K562 (cell line): ENCODE data around the gene CAPN3. TPM values are rescaled to one million over a fixed set of nuclear protein-coding genes. Genes with fewer than 3 reads are reported as not detected.

Experiments
- ATAC-seq: fragments of 200-7000 bp; cut with Tn5 transposase; 3 replicates; pipeline ENCODE4 v1.9.1; 2020; ENCODE audit warnings: moderate library complexity
- BruUV-seq: library from RNA; stranded (reverse); fragments of 400-500 nt; replicated peaks from 2 replicates; lab custom pipeline; 2021; lab: Mats Ljungman, UMichigan
- CTCF ChIA-PET: fragments of 300-600 bp; formaldehyde crosslinking; extraction: SDS; loops from one replicate; lab custom pipeline; 2021; ENCODE audit warnings: low intra/inter-chr PET ratio; lab: Yijun Ruan, JAX
- POLR2A ChIA-PET: fragments of 300-600, 350-650 bp; sonication (Branson Sonifier 250); formaldehyde crosslinking; extraction: SDS; loops from one replicate; lab custom pipeline; 2021; ENCODE audit warnings: antibody characterized with exemption, inconsistent platforms; lab: Yijun Ruan, JAX
- DNase-seq, 4 experiments: peaks; one replicate each; pipeline versions ENCODE4 v3.0.0 to v3.0.0-alpha.2; 2011 to 2018; ENCODE audit warnings: low spot score in 3 of 4, mixed read lengths in 3 of 4; ENCODE audit errors: extremely low read depth in 1 of 4
- FAIRE-seq: peaks from 2 replicates; lab custom pipeline; 2011; peaks lifted over from hg19 to GRCh38; lab: Jason Lieb, UNC
- H2AFZ ChIP-seq: 2 replicates; pipeline ENCODE4 v1.6.0; 2011; ENCODE audit warnings: low read depth, low read length, control low read depth, inconsistent platforms
- H3K27ac ChIP-seq: fragments of 200-600 bp; 3 replicates; pipeline ENCODE4 v1.8.0; 2011; ENCODE audit warnings: low read depth, mild to moderate bottlenecking, control low read depth, inconsistent platforms, low read length, moderate library complexity, mixed read lengths; ENCODE audit errors: extremely low read depth
- H3K27me3 ChIP-seq, 2 experiments: fragments of 300-600 bp in 1 of 2; 2 replicates in 1 of 2; 3 replicates in 1 of 2; pipeline versions ENCODE4 v1.6.0 to v1.8.0; 2011; ENCODE audit warnings: inconsistent platforms in 2 of 2, low read length in 2 of 2, mild to moderate bottlenecking in 1 of 2, mixed read lengths in 1 of 2, moderate library complexity in 1 of 2; ENCODE audit not compliant: control insufficient read depth in 2 of 2, insufficient read depth in 2 of 2
- H3K36me3 ChIP-seq: fragments of 300-600 bp; 3 replicates; pipeline ENCODE4 v1.8.0; 2011; ENCODE audit warnings: mild to moderate bottlenecking, low read length, inconsistent platforms; ENCODE audit not compliant: control insufficient read depth, insufficient read depth
- H3K4me1 ChIP-seq, 2 experiments: fragments of 200-600 bp in 1 of 2; replicated peaks in 1 of 2; 2 replicates in 1 of 2; 3 replicates in 1 of 2; pipeline versions ENCODE4 v1.5.1 to v1.8.0; 2011; ENCODE audit warnings: inconsistent platforms in 2 of 2, low read length in 2 of 2, mild to moderate bottlenecking in 1 of 2, mixed read lengths in 1 of 2, moderate library complexity in 1 of 2; ENCODE audit not compliant: control insufficient read depth in 2 of 2, insufficient read depth in 2 of 2
- H3K4me2 ChIP-seq: 2 replicates; pipeline ENCODE4 v1.6.1; 2011; ENCODE audit warnings: low read length, control low read depth, inconsistent platforms, mixed read lengths; ENCODE audit not compliant: insufficient read depth
- H3K4me3 ChIP-seq: fragments of 200-600 bp; sonication (generic), shearing (Covaris generic); 2 replicates; pipeline ENCODE4 v1.5.1; 2016; ENCODE audit warnings: control low read depth, inconsistent platforms
- H3K79me2 ChIP-seq: fragments of 200-600 bp; 3 replicates; pipeline ENCODE4 v1.8.0; 2011; ENCODE audit warnings: low read length, inconsistent platforms; ENCODE audit not compliant: control insufficient read depth, insufficient read depth
- H3K9ac ChIP-seq, 2 experiments: 2 replicates each; pipeline versions ENCODE4 v1.6.0 to v1.6.1; 2011; ENCODE audit warnings: low read depth in 2 of 2, low read length in 2 of 2, control low read depth in 1 of 2, inconsistent platforms in 1 of 2, mild to moderate bottlenecking in 1 of 2, mixed read lengths in 1 of 2; ENCODE audit not compliant: insufficient read depth in 1 of 2
- H3K9me1 ChIP-seq: one replicate; pipeline ENCODE4 v1.6.0; 2011; ENCODE audit warnings: inconsistent platforms, mild to moderate bottlenecking, low read length, moderate library complexity; ENCODE audit not compliant: control insufficient read depth, insufficient read depth
- H3K9me3 ChIP-seq: replicated peaks from 2 replicates; pipeline ENCODE4 v1.5.1; 2011; ENCODE audit warnings: low read depth, low read length, inconsistent platforms; ENCODE audit not compliant: control insufficient read depth, insufficient read depth
- H4K20me1 ChIP-seq: replicated peaks from 2 replicates; pipeline ENCODE4 v1.6.1; 2011; ENCODE audit warnings: low read length, inconsistent platforms, mixed read lengths; ENCODE audit not compliant: control insufficient read depth, insufficient read depth
- CXXC5 ChIP-seq: fragments of 250-450 bp; sonication (Bioruptor Pico); IDR thresholded peaks from 2 replicates; pipeline ENCODE4 v1.8.0; 2022; ENCODE audit warnings: inconsistent platforms, mild to moderate bottlenecking, moderate library complexity
- HNRNPL ChIP-seq: fragments of 200-400 bp; formaldehyde crosslinking; IDR thresholded peaks from 2 replicates; pipeline ENCODE4 v1.6.1; 2017; ENCODE audit warnings: low read depth, mild to moderate bottlenecking, low read length
- L3MBTL2 ChIP-seq: fragments of 450-650 bp; IDR thresholded peaks from 2 replicates; pipeline ENCODE4 v1.6.1; 2016; ENCODE audit warnings: mild to moderate bottlenecking, moderate library complexity
- ZC3H8 ChIP-seq: fragments of 450-650 bp; IDR thresholded peaks from 2 replicates; pipeline ENCODE4 v1.6.1; 2017
- ZNF76 ChIP-seq: fragments of 250-450 bp; sonication (Bioruptor Pico); IDR thresholded peaks from 2 replicates; pipeline ENCODE4 v1.4.0; 2020; ENCODE audit warnings: mild to moderate bottlenecking, moderate library complexity, borderline replicate concordance
- ZNF766 ChIP-seq: fragments of 200-800 bp; sonication (Bioruptor generic); conservative IDR thresholded peaks from 2 replicates; pipeline ENCODE4 v1.6.1; 2016; ENCODE audit warnings: missing genetic modification characterization, missing compliant biosample characterization
- WGBS: fragments of 100-300 bp; shearing (Covaris generic); methylation state at CpG from one replicate; pipeline ENCODE4 v1.1.6; 2016; ENCODE audit warnings: low coverage, mixed read lengths; ENCODE audit not compliant: insufficient coverage; ENCODE audit errors: missing lambda C conversion rate; 5-methylcytosine and 5-hydroxymethylcytosine counted together
- in situ Hi-C: fragments of 300-500 bp; cut with MboI; formaldehyde crosslinking; loops from 4 replicates; pipeline ENCODE4 v1.15.0; 2018; ENCODE audit warnings: inconsistent platforms, mixed read lengths
- intact Hi-C: fragments of 100-400 bp; cut with micrococcal nuclease; formaldehyde crosslinking; loops from 2 replicates; pipeline ENCODE4 v1.14.2; 2022
- polyA plus RNA-seq, 8 experiments: library from polyadenylated mRNA; depleted of rRNA in 4 of 8; stranded (reverse) in 5 of 8; unstranded in 3 of 8; fragments of >200 nt; fragmentation: Nextera tagmentation in 2 of 8; fragmentation: Illumina TruSeq in 1 of 8; extraction: Ambion mirVana in 2 of 8; extraction: Trizol in 1 of 8; gene quantifications; 2 replicates each; pipeline versions ENCODE4 v1.2.1 to v1.2.3, GENCODE V29; 2011 to 2014; ENCODE audit warnings: inconsistent platforms in 1 of 8, missing spikeins in 1 of 8
- total RNA-seq, 7 experiments: library from RNA; depleted of rRNA in 6 of 7; stranded (reverse); fragments of >200 nt in 6 of 7; fragmentation: Illumina TruSeq in 2 of 7; extraction: Trizol in 2 of 7; gene quantifications; 2 replicates each; pipeline versions ENCODE4 v1.2.1 to v1.2.3, GENCODE V29; 2011 to 2021; ENCODE audit warnings: low replicate concordance in 1 of 7
- TF ChIP-seq, protein P1 (sequence below): fragments of 450-650 bp; formaldehyde crosslinking; IDR thresholded peaks from 2 replicates; pipeline ENCODE4 v1.4.0; 2022; ENCODE audit warnings: mild to moderate bottlenecking, moderate library complexity
- TF ChIP-seq, protein P2 (sequence below), 2 experiments: fragments of 450-650 bp; IDR thresholded peaks; 2 replicates each; pipeline ENCODE4 v1.6.1; 2016
- TF ChIP-seq, protein P3 (sequence below): conservative IDR thresholded peaks from 2 replicates; pipeline ENCODE4 v1.6.1; 2011; ENCODE audit warnings: low read depth, mild to moderate bottlenecking, low read length; ENCODE audit not compliant: control insufficient read depth
- TF ChIP-seq, protein P4 (sequence below): fragments of 450-650 bp; IDR thresholded peaks from 2 replicates; pipeline ENCODE4 v1.6.1; 2016; ENCODE audit warnings: low read depth, mild to moderate bottlenecking, moderate library complexity

The CAPN3 gene
- total and polyA plus RNA-seq, 9 of the 15 experiments (the other 6 are each of a cell fraction or from before 2014, with no cell fraction given), result 0.03 to 0.34 (median 0.20) TPM; not detected in 2

DNA sequence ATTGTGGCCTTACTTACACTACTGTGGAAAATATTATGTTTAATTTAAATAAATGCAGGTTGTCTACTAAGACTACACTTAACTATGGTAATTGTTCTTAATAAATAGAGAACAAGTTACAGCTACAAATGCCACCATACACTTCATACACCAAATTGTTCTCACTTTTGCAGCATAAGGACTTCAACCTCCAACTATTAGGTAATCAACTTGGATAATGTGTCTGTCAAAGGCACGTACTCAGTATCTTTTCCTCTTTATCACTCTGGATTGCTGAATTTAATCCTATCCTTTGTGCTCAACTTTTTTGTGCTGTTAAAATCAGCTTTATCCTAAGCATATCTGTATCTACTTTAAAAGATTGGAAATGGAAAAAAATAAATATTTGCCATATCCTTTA, 44.5 kb upstream of the CAPN3 start:
- Histone ChIP-seq H3K4me1 (no peaks in the 10 kb centered on the region), H3K9me1 (no peaks in the 10 kb centered on the region), H3K4me2 (no peak overlapping the region), H3K9me3 (no peaks in the 10 kb centered on the region), H3K4me3 (no peak overlapping the region)
- DNase-seq, result no peak
- 41% methylated on average over 1 of the region's 1 CpG for WGBS
- BruUV-seq, result no TSS peak
- CTCF ChIA-PET, result no interaction called here
- TF ChIP-seq ZNF76 (CRISPR knock-in tag) (no peak), L3MBTL2 (no peak), ZNF766 (no peak), HNRNPL (no peak), CXXC5 (CRISPR knock-in tag) (no peak), ZC3H8 (no peak)
- TF ChIP-seq, protein P1, sequence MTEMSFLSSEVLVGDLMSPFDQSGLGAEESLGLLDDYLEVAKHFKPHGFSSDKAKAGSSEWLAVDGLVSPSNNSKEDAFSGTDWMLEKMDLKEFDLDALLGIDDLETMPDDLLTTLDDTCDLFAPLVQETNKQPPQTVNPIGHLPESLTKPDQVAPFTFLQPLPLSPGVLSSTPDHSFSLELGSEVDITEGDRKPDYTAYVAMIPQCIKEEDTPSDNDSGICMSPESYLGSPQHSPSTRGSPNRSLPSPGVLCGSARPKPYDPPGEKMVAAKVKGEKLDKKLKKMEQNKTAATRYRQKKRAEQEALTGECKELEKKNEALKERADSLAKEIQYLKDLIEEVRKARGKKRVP (CRISPR knock-in tag), result no peak
- TF ChIP-seq, protein P2, sequence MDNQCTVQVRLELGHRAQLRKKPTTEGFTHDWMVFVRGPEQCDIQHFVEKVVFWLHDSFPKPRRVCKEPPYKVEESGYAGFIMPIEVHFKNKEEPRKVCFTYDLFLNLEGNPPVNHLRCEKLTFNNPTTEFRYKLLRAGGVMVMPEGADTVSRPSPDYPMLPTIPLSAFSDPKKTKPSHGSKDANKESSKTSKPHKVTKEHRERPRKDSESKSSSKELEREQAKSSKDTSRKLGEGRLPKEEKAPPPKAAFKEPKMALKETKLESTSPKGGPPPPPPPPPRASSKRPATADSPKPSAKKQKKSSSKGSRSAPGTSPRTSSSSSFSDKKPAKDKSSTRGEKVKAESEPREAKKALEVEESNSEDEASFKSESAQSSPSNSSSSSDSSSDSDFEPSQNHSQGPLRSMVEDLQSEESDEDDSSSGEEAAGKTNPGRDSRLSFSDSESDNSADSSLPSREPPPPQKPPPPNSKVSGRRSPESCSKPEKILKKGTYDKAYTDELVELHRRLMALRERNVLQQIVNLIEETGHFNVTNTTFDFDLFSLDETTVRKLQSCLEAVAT (IDR thresholded peaks at IDR 0.05), result no peak
- TF ChIP-seq, protein P3, sequence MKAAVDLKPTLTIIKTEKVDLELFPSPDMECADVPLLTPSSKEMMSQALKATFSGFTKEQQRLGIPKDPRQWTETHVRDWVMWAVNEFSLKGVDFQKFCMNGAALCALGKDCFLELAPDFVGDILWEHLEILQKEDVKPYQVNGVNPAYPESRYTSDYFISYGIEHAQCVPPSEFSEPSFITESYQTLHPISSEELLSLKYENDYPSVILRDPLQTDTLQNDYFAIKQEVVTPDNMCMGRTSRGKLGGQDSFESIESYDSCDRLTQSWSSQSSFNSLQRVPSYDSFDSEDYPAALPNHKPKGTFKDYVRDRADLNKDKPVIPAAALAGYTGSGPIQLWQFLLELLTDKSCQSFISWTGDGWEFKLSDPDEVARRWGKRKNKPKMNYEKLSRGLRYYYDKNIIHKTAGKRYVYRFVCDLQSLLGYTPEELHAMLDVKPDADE, result no peak
- TF ChIP-seq, protein P4, sequence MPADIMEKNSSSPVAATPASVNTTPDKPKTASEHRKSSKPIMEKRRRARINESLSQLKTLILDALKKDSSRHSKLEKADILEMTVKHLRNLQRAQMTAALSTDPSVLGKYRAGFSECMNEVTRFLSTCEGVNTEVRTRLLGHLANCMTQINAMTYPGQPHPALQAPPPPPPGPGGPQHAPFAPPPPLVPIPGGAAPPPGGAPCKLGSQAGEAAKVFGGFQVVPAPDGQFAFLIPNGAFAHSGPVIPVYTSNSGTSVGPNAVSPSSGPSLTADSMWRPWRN, result no peak
- TF ChIP-seq, all 486 proteins: peak for 0
- no peaks in the 10 kb centered on the region for H4K20me1 ChIP-seq
- H3K9ac ChIP-seq, result no peak overlapping the region
- POLR2A ChIA-PET, result no interaction called here
- H3K27ac ChIP-seq, result no peak overlapping the region
- H3K36me3 ChIP-seq, result 0 out of 3 replicates have a peak, but pooled peaks cover 3% of the 10 kb centered on the region
- ATAC-seq (no peak), FAIRE-seq (no peak)
- H3K79me2 ChIP-seq, result no peaks in the 10 kb centered on the region
- intact Hi-C loops (no loop called here), in situ Hi-C loops (no loop called here)
- H2AFZ ChIP-seq, result no peak overlapping the region
- no peaks in the 10 kb centered on the region for H3K27me3 ChIP-seq
